ENCODE data around the gene MED13. TPM values are rescaled to one million over a fixed set of nuclear protein-coding genes. Genes with fewer than 3 reads are reported as not detected.
A peak's percentile ranks its signal among the peaks of the same experiment; 100 is the strongest.

Gene MED13
- total RNA-seq, result 10 to 100 TPM; 70.1 to 82.4 TPM
- 1 to 10 TPM; 2.1 to 3.7 (median 3.1) TPM for polyA plus RNA-seq
- total RNA-seq, result 194 to 282 (median 234) reads per million in 6 experiments

GRCh38 chr17:62064791-62065563, at the start of gene MED13:
Gene MED13, minus strand, starts transcription at chr17:62065278. Its CDS starts 73 bp downstream, at chr17:62065205.
- POLR2A ChIA-PET, result interaction anchor here (0.5 to 1.1 kb wide), 6 partner anchors 11 to 1136 kb away, joined by 3 to 9 read pairs (median 3); partner anchors contain the start of genes BRIP1 and INTS2
- peaks cover 0 to 25% (median 5%) of the 10 kb centered on the region in 3 donors for H3K36me3 Mint-ChIP-seq
- ATAC-seq (peak; percentile 36 to 52), DNase-seq (peak; percentile 45 to 83 (median 56))
- H3K27me3 Mint-ChIP-seq, result no peaks in the 10 kb centered on the region
- peak within 1 kb of the TSS; percentile 94 to 100 (median 98) for H3K27ac Mint-ChIP-seq
- H3K4me1 Mint-ChIP-seq, result peaks cover 21 to 44% (median 38%) of the 10 kb centered on the region in 4 donors
- peak within 1 kb of the TSS; percentile 95 to 100 (median 98) for H3K4me3 Mint-ChIP-seq
- H3K9me3 Mint-ChIP-seq, result no peaks in the 10 kb centered on the region

GRCh38 chr17:62112229-62112628, 47.2 kb upstream of the MED13 start:
- Mint-ChIP-seq H3K4me1 (no peaks in the 10 kb centered on the region), H3K27me3 (peaks cover 0 to 5% (median 4%) of the 10 kb centered on the region in 5 donors), H3K4me3 (no peak overlapping the region), H3K9me3 (peaks cover 0 to 5% (median 0%) of the 10 kb centered on the region in 9 donors), H3K36me3 (no peaks in the 10 kb centered on the region), H3K27ac (no peak overlapping the region)
- no peak for DNase-seq
- no peak for ATAC-seq
- POLR2A ChIA-PET, result no interaction called here

GRCh38 chr17:62111562-62112171, 46.6 kb upstream of the MED13 start:
- POLR2A ChIA-PET, result no interaction called here
- no peak for DNase-seq
- Mint-ChIP-seq H3K4me3 (no peak overlapping the region), H3K27me3 (peaks cover 0 to 5% (median 4%) of the 10 kb centered on the region in 5 donors), H3K9me3 (peaks cover 0 to 5% (median 0%) of the 10 kb centered on the region in 9 donors), H3K36me3 (no peaks in the 10 kb centered on the region), H3K27ac (no peak overlapping the region), H3K4me1 (no peaks in the 10 kb centered on the region)
- ATAC-seq, result no peak

GRCh38 chr17:62110923-62111484, 45.9 kb upstream of the MED13 start:
- DNase-seq (no peak), ATAC-seq (no peak)
- Mint-ChIP-seq H3K27me3 (peaks cover 0 to 5% (median 4%) of the 10 kb centered on the region in 5 donors), H3K9me3 (peaks cover 0 to 5% (median 0%) of the 10 kb centered on the region in 9 donors), H3K36me3 (no peaks in the 10 kb centered on the region), H3K4me3 (no peak overlapping the region), H3K27ac (no peak overlapping the region), H3K4me1 (no peaks in the 10 kb centered on the region)
- POLR2A ChIA-PET, result no interaction called here

GRCh38 chr17:62109924-62110323, 44.8 kb upstream of the MED13 start:
- no peak overlapping the region for H3K27ac Mint-ChIP-seq
- POLR2A ChIA-PET, result interaction anchor here (1.1 kb wide), 1 partner anchor 44 kb away, joined by 3 read pairs; no protein-coding TSS in a partner anchor
- no peak for DNase-seq
- H3K4me1 Mint-ChIP-seq, result no peaks in the 10 kb centered on the region
- no peaks in the 10 kb centered on the region for H3K36me3 Mint-ChIP-seq
- peaks cover 0 to 5% (median 0%) of the 10 kb centered on the region in 9 donors for H3K9me3 Mint-ChIP-seq
- H3K4me3 Mint-ChIP-seq, result no peak overlapping the region
- H3K27me3 Mint-ChIP-seq, result peaks cover 0 to 9% (median 8%) of the 10 kb centered on the region in 5 donors
- ATAC-seq, result no peak

GRCh38 chr17:62109378-62109902, 44.4 kb upstream of the MED13 start:
- Mint-ChIP-seq H3K36me3 (no peaks in the 10 kb centered on the region), H3K9me3 (peaks cover 0 to 5% (median 0%) of the 10 kb centered on the region in 9 donors), H3K27ac (no peak overlapping the region), H3K27me3 (peaks cover 0 to 9% (median 8%) of the 10 kb centered on the region in 5 donors), H3K4me1 (no peaks in the 10 kb centered on the region), H3K4me3 (no peak overlapping the region)
- DNase-seq (peak in 9 of 10 donors; percentile 8 to 42 (median 24)), ATAC-seq (peak; percentile 85 to 90)
- POLR2A ChIA-PET, result interaction anchor here (1.1 kb wide), 1 partner anchor 43 kb away, joined by 3 read pairs; no protein-coding TSS in a partner anchor

- Mint-ChIP-seq H3K27ac (no peak overlapping the region), H3K27me3 (peaks cover 0 to 6% (median 3%) of the 10 kb centered on the region in 5 donors), H3K4me1 (no peaks in the 10 kb centered on the region), H3K36me3 (no peaks in the 10 kb centered on the region), H3K4me3 (no peak overlapping the region), H3K9me3 (no peaks in the 10 kb centered on the region)
- DNase-seq (no peak), ATAC-seq (no peak)
- POLR2A ChIA-PET, result no interaction called here
Observed at GRCh38 chr17:62105861-62106260, 40.8 kb upstream of the MED13 start.

GRCh38 chr17:62105357-62105756, 40.3 kb upstream of the MED13 start:
- Mint-ChIP-seq H3K4me1 (no peaks in the 10 kb centered on the region), H3K9me3 (no peaks in the 10 kb centered on the region), H3K4me3 (no peak overlapping the region), H3K27ac (no peak overlapping the region), H3K27me3 (peaks cover 0 to 5% (median 3%) of the 10 kb centered on the region in 5 donors), H3K36me3 (no peaks in the 10 kb centered on the region)
- ATAC-seq, result no peak
- no peak for DNase-seq
- POLR2A ChIA-PET, result no interaction called here

GRCh38 chr17:62101515-62101914, 36.4 kb upstream of the MED13 start:
- H3K4me3 Mint-ChIP-seq, result no peak overlapping the region
- peaks cover 6 to 11% (median 8%) of the 10 kb centered on the region in 4 donors for H3K4me1 Mint-ChIP-seq
- no peaks in the 10 kb centered on the region for H3K9me3 Mint-ChIP-seq
- no peaks in the 10 kb centered on the region for H3K36me3 Mint-ChIP-seq
- no peak for ATAC-seq
- POLR2A ChIA-PET, result no interaction called here
- peaks cover 0 to 10% (median 3%) of the 10 kb centered on the region in 5 donors for H3K27me3 Mint-ChIP-seq
- no peak overlapping the region for H3K27ac Mint-ChIP-seq
- DNase-seq, result no peak

GRCh38 chr17:62101090-62101489, 36.0 kb upstream of the MED13 start:
- peaks cover 6 to 11% (median 8%) of the 10 kb centered on the region in 4 donors for H3K4me1 Mint-ChIP-seq
- peaks cover 0 to 10% (median 3%) of the 10 kb centered on the region in 5 donors for H3K27me3 Mint-ChIP-seq
- POLR2A ChIA-PET, result no interaction called here
- H3K27ac Mint-ChIP-seq, result no peak overlapping the region
- ATAC-seq, result no peak
- no peaks in the 10 kb centered on the region for H3K9me3 Mint-ChIP-seq
- DNase-seq, result no peak
- no peak overlapping the region for H3K4me3 Mint-ChIP-seq
- no peaks in the 10 kb centered on the region for H3K36me3 Mint-ChIP-seq

GRCh38 chr17:62100055-62100454, 35.0 kb upstream of the MED13 start:
- no peaks in the 10 kb centered on the region for H3K36me3 Mint-ChIP-seq
- no peak overlapping the region for H3K4me3 Mint-ChIP-seq
- H3K4me1 Mint-ChIP-seq, result peaks cover 6 to 11% (median 8%) of the 10 kb centered on the region in 4 donors
- POLR2A ChIA-PET, result no interaction called here
- ATAC-seq, result no peak
- H3K27ac Mint-ChIP-seq, result peak overlapping the region in 1 of 10 donors; percentile 49
- H3K9me3 Mint-ChIP-seq, result no peaks in the 10 kb centered on the region
- H3K27me3 Mint-ChIP-seq, result peaks cover 0 to 6% (median 0%) of the 10 kb centered on the region in 5 donors
- no peak for DNase-seq

GRCh38 chr17:62099532-62099931, 34.5 kb upstream of the MED13 start:
- ATAC-seq, result no peak
- H3K27me3 Mint-ChIP-seq, result peaks cover 0 to 6% (median 0%) of the 10 kb centered on the region in 5 donors
- no peak for DNase-seq
- POLR2A ChIA-PET, result no interaction called here
- H3K4me3 Mint-ChIP-seq, result no peak overlapping the region
- H3K36me3 Mint-ChIP-seq, result no peaks in the 10 kb centered on the region
- H3K27ac Mint-ChIP-seq, result peak overlapping the region in 1 of 10 donors; percentile 49
- H3K4me1 Mint-ChIP-seq, result peaks cover 6 to 11% (median 8%) of the 10 kb centered on the region in 4 donors
- no peaks in the 10 kb centered on the region for H3K9me3 Mint-ChIP-seq
